NB4 (cell line): ENCODE results near the gene PDZD2.

Experiments used
- MYC ChIP-seq: IDR thresholded peaks from 2 replicates; pipeline ENCODE4 v1.6.1; 2011; ENCODE audit warnings: low read depth, low read length
- POLR2A ChIP-seq: IDR thresholded peaks from 2 replicates; pipeline ENCODE4 v1.6.1; 2011; ENCODE audit warnings: mild to moderate bottlenecking; ENCODE audit not compliant: insufficient read length; ENCODE audit errors: extremely low read depth
- TF ChIP-seq, protein P1 (sequence below): IDR thresholded peaks from one replicate; pipeline ENCODE4 v1.5.1; 2012; ENCODE audit warnings: low read depth, low read length
- TF ChIP-seq, protein P2 (sequence below): IDR thresholded peaks from 2 replicates; pipeline ENCODE4 v1.6.1; 2011; ENCODE audit warnings: low read depth, low read length

- TF ChIP-seq, protein P1, sequence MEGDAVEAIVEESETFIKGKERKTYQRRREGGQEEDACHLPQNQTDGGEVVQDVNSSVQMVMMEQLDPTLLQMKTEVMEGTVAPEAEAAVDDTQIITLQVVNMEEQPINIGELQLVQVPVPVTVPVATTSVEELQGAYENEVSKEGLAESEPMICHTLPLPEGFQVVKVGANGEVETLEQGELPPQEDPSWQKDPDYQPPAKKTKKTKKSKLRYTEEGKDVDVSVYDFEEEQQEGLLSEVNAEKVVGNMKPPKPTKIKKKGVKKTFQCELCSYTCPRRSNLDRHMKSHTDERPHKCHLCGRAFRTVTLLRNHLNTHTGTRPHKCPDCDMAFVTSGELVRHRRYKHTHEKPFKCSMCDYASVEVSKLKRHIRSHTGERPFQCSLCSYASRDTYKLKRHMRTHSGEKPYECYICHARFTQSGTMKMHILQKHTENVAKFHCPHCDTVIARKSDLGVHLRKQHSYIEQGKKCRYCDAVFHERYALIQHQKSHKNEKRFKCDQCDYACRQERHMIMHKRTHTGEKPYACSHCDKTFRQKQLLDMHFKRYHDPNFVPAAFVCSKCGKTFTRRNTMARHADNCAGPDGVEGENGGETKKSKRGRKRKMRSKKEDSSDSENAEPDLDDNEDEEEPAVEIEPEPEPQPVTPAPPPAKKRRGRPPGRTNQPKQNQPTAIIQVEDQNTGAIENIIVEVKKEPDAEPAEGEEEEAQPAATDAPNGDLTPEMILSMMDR: no peak
- TF ChIP-seq MYC (no peak), POLR2A (no peak)
- TF ChIP-seq, protein P2, sequence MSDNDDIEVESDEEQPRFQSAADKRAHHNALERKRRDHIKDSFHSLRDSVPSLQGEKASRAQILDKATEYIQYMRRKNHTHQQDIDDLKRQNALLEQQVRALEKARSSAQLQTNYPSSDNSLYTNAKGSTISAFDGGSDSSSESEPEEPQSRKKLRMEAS: no peak
Observed at GRCh38 chr5:31853398-31854135, 214.6 kb downstream of the PDZD2 start.
